HL-60 (cell line): Measurements from ENCODE around the gene MIB1.

Source experiments
- CTCF ChIP-seq: IDR thresholded peaks from one replicate; pipeline ENCODE4 v1.5.1; 2011; ENCODE audit warnings: low read length, control low read depth, inconsistent platforms; ENCODE audit not compliant: insufficient read depth
- GABPA ChIP-seq: IDR thresholded peaks from 2 replicates; pipeline ENCODE4 v1.6.1; 2012; ENCODE audit warnings: low read depth
- POLR2AphosphoS5 ChIP-seq: IDR thresholded peaks from 2 replicates; pipeline ENCODE4 v1.6.1; 2012; ENCODE audit warnings: low read depth
- REST ChIP-seq: IDR thresholded peaks from 2 replicates; pipeline ENCODE4 v1.6.1; 2012; ENCODE audit warnings: low read depth; ENCODE audit not compliant: insufficient replicate concordance
- SPI1 ChIP-seq: IDR thresholded peaks from 2 replicates; pipeline ENCODE4 v1.6.1; 2012; ENCODE audit warnings: low read depth, mild to moderate bottlenecking, borderline replicate concordance

- TF ChIP-seq CTCF (no peak), POLR2AphosphoS5 (no peak), REST (no peak), GABPA (no peak), SPI1 (no peak)
These were observed 4.6 kb downstream of the MIB1 start for GRCh38 chr18:21745231-21745630.
